Muscle layer of colon (tissue), 2 donors: ENCODE measurements around the gene IMMT.

Experiments
- H3K27ac ChIP-seq: one replicate; pipeline ENCODE4 v1.7.0; 2013; ENCODE audit warnings: low read depth, mild to moderate bottlenecking, low read length, moderate library complexity
- H3K27me3 ChIP-seq, 2 donors: one replicate each; pipeline ENCODE4 v1.7.0; 2013; ENCODE audit warnings: low read length in 2 of 2, mild to moderate bottlenecking in 2 of 2; ENCODE audit not compliant: insufficient read depth in 2 of 2, control insufficient read depth in 1 of 2
- H3K36me3 ChIP-seq: one replicate; pipeline ENCODE4 v1.7.0; 2013; ENCODE audit warnings: mild to moderate bottlenecking, low read length; ENCODE audit not compliant: insufficient read depth
- H3K4me1 ChIP-seq: one replicate; pipeline ENCODE4 v1.7.0; 2013; ENCODE audit warnings: mild to moderate bottlenecking, low read length; ENCODE audit not compliant: insufficient read depth
- H3K4me3 ChIP-seq, 2 donors: one replicate each; pipeline ENCODE4 v1.7.0; 2013; ENCODE audit warnings: low read length in 2 of 2, low read depth in 1 of 2, mild to moderate bottlenecking in 1 of 2, moderate library complexity in 1 of 2
- H3K9ac ChIP-seq: one replicate; pipeline ENCODE4 v1.7.0; 2013; ENCODE audit warnings: low read length
- H3K9me3 ChIP-seq: one replicate; pipeline ENCODE4 v1.7.0; 2013; ENCODE audit warnings: mild to moderate bottlenecking, low read length
- donor health status: abdominal sarcoma.
- donor health status: Adenocarcinoma of cecum.

IMMT gene

DNA sequence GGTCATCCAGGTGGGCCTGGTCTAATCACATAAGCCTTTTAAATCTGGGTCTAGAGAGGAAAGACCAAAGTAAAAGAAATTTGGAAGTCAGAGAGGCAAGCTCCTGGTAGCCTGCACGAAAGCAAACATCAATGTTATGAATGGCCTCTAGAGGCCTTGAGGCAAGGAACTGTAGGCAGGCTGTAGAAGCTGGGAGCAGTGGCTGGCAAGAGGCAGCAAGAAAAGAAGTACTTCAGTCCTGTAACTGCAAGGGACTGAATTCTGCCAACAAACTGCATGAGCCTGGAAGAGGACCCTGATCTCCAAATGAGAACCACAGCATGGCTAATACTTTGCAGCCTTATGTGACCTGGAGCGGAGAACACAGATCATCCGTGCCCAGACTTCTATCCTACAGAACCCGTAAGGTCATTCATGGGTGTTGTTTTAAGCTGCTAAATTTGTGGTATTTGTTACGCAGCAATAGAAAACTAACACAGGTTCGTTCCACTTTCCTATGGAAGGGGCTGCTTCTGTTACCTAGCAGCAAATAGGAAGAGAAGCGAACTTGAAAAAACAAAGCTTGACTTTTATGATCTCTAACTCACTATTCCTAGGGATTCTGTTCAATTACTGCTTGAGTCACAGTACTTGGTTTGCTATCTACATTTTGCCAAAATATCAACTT lies 1.2 kb downstream of the IMMT start:
- no peaks in the 10 kb centered on the region for H3K9me3 ChIP-seq
- H3K4me3 ChIP-seq: peak overlapping the region; percentile 75 to 87
- peak overlapping the region; percentile 31 for H3K9ac ChIP-seq
- H3K4me1 ChIP-seq: peaks cover 25% of the 10 kb centered on the region
- no peaks in the 10 kb centered on the region for H3K27me3 ChIP-seq
- H3K27ac ChIP-seq: peak overlapping the region; percentile 83
- H3K36me3 ChIP-seq: peaks cover 4% of the 10 kb centered on the region

DNA sequence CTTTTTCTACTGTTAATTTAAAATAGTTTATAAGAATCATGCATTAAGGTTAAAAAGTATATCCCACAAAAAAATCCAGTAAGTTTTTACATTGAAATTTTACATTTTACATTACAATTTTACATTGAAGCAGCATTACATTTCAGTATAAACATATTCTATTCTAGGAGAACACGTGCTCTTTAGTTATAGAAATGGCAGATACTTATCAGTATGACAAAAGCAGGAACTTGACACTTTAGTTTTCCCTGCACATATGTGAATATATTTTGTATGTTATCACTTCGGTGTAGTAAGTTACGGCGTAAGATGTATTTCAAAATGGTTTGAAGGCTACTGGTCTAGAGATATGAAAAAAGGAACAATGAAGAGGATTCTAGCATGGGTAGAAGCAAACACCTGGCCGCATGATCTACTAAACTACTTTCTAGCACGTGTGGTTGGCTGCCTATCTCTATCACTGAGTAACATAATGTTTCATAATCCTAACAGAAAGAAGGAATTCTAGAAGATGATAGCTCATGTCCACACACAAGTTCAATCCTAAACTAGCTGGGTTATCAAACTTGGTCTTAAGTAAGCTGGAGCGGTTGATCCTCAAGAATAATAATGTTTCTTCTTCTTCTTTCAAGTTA lies 5.4 kb downstream of the IMMT start:
- Histone ChIP-seq H3K9me3 (no peaks in the 10 kb centered on the region), H3K4me3 (no peak overlapping the region), H3K9ac (no peak overlapping the region), H3K4me1 (peaks cover 43% of the 10 kb centered on the region), H3K36me3 (peaks cover 4% of the 10 kb centered on the region), H3K27me3 (no peaks in the 10 kb centered on the region), H3K27ac (no peak overlapping the region)

DNA sequence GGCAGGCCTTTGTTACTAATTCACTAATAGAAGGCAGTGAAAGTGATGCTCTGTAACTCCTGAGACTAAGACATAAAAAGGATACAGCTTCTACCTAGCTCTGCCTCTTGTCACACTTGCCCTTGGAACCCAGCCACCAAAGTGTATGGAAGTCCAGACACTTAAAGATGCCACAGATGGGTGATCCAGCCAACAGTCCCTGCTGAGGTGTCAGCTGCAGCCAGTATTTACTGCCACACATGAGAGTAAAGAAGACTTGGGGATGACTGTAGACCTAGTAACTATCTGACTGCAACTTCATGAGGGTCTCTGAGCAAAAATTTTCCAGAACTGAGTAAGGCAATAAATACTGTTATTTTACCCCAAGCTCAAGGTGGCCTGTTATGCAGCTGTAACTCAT lies 8.8 kb downstream of the IMMT start:
- H3K4me1 ChIP-seq: peaks cover 25% of the 10 kb centered on the region
- no peak overlapping the region for H3K9ac ChIP-seq
- no peak overlapping the region for H3K4me3 ChIP-seq
- H3K27me3 ChIP-seq: no peaks in the 10 kb centered on the region
- H3K9me3 ChIP-seq: no peaks in the 10 kb centered on the region
- no peak overlapping the region for H3K27ac ChIP-seq
- no peaks in the 10 kb centered on the region for H3K36me3 ChIP-seq

DNA sequence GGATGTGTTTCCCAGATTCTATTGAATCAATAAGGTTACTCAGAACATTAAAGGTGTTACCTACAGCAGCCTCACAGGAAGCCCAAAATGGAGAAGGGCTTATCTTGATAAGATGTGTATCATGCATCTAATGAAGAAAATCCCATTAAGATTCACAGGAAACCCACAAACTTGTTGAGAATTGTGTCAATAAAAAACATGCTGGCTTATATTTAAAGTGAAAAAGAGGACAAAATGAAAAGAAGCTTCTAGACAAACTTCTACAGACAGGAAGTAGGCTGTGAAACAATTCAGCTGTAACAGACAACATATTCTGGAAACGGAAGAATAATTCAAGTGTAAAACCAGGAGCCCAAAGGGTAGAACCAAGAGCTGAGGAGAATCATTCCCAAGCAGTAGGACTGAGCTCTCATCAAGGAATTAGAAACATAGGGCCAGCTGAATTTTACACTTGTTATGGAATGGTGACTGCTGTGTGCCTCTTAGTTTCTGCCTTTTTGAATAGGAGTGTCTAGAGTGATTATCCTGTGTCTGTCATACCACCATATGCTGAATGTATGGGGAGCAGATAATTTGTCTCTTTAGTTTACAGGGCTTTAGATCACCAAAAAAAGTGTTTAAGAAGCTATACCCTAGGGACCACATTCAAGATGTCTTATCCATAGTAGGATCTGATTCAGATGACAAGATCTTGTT lies 9.6 kb downstream of the IMMT start:
- Histone ChIP-seq H3K27me3 (no peaks in the 10 kb centered on the region), H3K36me3 (peaks cover 5% of the 10 kb centered on the region), H3K27ac (no peak overlapping the region), H3K4me3 (no peak overlapping the region), H3K4me1 (peaks cover 25% of the 10 kb centered on the region), H3K9ac (no peak overlapping the region), H3K9me3 (no peaks in the 10 kb centered on the region)

DNA sequence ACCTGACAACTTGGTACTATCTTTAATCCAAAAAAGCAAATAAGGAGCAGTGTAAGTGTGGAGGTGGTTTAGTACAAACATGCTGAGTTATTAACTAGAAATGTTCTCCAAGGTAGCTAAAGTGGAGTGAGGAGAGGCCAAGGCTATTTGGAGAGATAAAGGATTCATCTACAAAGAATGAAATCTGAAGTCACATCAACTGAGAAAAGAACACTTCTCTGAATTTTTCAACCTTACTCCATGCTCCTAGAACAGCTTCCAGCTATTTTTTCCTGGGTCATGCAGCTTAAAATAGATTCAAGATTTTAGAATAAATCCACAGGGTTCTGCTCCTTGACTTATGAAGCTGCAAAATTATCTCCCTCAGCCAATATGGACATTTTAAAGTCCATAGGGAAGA lies 18.7 kb downstream of the IMMT start:
- H3K36me3 ChIP-seq: peaks cover 29% of the 10 kb centered on the region

DNA sequence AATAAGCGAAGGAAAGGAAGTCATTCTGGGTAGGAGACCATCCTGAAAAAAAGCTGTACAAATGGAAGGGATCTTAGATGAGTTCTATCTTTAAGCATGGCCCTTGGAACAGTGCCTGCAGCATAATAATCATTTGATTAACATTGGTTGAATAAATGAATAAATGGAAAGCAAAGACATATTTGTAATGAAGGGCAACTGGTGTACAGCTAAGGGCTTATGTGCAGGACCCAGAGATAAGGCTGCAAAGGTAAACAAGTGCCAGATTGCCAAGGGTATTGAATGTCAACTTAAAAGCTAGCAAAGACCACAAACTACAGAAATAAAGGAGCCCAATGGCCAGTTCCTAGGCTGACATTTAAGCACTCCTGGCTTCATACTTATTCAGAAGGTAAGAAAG lies 19.4 kb downstream of the IMMT start:
- Histone ChIP-seq H3K9me3 (no peaks in the 10 kb centered on the region), H3K27me3 (no peaks in the 10 kb centered on the region), H3K36me3 (peaks cover 31% of the 10 kb centered on the region), H3K9ac (no peak overlapping the region), H3K4me3 (no peak overlapping the region), H3K27ac (no peak overlapping the region), H3K4me1 (no peaks in the 10 kb centered on the region)

More for the DNA sequence above, 18.7 kb downstream of the IMMT start:
- Histone ChIP-seq H3K9ac (no peak overlapping the region), H3K4me1 (no peaks in the 10 kb centered on the region), H3K9me3 (no peaks in the 10 kb centered on the region), H3K27ac (no peak overlapping the region), H3K4me3 (no peak overlapping the region), H3K27me3 (no peaks in the 10 kb centered on the region)

DNA sequence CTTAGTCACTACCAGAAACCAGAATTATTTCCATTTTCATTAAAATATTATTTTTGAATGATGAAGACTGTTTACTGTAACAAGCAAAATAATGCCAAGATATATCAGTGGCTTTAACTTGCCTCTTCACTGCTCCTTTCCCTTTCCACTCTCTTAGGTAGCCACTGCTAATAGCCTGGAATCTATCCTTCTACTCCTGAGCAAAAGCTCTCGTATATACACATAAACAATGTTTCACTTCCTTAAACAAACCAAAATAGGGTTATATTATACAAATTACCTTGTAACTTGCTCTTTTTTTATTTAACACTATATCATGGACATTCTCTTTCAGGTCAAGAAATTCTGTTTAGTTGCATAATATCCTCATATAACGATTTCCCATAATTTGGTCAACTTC lies 20.8 kb downstream of the IMMT start:
- Histone ChIP-seq H3K27me3 (no peaks in the 10 kb centered on the region), H3K9ac (no peak overlapping the region), H3K36me3 (peaks cover 38% of the 10 kb centered on the region), H3K9me3 (no peaks in the 10 kb centered on the region), H3K4me3 (no peak overlapping the region), H3K27ac (no peak overlapping the region), H3K4me1 (no peaks in the 10 kb centered on the region)

DNA sequence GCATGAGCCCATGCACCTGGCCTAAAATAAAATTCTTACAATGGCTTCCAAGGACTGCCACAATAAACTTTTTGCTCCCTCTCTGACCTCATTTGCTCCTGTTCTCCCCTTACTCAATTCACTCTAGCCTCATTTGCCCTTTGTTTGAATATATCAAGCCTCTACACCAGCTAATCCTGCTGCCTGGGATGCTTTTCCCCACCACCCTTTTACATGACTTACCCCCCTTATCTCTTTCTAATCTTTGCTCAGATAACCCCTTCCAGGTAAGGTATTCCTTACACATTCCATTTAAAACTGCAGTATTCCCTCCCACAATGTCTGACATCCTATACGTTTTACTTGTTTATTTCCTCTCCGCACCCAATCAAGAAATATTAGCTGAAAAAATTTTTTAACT lies 22.7 kb downstream of the IMMT start:
- Histone ChIP-seq H3K4me3 (no peak overlapping the region), H3K4me1 (no peaks in the 10 kb centered on the region), H3K27me3 (no peaks in the 10 kb centered on the region), H3K36me3 (peaks cover 40% of the 10 kb centered on the region), H3K27ac (no peak overlapping the region), H3K9ac (no peak overlapping the region), H3K9me3 (no peaks in the 10 kb centered on the region)

DNA sequence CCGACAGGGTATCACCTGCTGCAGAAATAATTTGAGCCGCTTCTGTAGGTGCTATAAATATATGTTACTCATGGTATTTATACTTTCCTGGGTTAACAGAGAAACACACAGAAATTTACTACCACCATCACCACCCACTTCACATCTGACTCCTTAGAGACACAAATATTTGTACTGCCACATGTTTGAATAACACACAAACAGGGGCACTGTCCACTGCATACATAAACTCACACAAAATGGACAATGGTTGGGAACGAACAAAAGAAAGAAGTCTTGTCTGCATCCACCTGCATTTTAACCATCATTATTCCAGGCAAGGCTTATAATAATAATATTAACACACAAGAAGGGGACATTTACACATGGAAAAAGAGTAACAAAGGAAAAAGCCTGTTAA lies 24.0 kb downstream of the IMMT start:
- H3K9ac ChIP-seq: no peak overlapping the region
- no peaks in the 10 kb centered on the region for H3K27me3 ChIP-seq
- H3K9me3 ChIP-seq: no peaks in the 10 kb centered on the region
- H3K36me3 ChIP-seq: peaks cover 36% of the 10 kb centered on the region
- H3K4me1 ChIP-seq: no peaks in the 10 kb centered on the region
- H3K4me3 ChIP-seq: no peak overlapping the region
- no peak overlapping the region for H3K27ac ChIP-seq

DNA sequence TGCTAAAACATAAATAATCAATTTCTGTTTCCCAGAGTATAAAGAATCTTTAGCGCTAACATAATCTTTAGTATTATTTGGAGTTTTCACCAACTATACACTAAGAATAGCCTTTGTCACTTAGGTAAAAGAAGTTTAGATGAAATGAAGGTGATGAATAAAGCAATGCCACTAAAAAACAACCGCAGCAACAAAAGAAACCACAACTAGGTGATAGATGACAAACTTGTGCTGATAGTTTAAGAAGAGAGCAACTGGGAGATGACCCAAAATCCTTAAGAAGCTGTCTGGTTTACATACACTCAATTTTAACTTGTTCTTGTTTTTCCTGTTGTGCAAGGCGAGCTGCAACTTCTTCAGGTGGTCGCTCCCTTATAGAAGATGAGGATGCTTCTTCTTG lies 24.8 kb downstream of the IMMT start:
- no peak overlapping the region for H3K4me3 ChIP-seq
- no peak overlapping the region for H3K27ac ChIP-seq
- no peaks in the 10 kb centered on the region for H3K4me1 ChIP-seq
- no peak overlapping the region for H3K9ac ChIP-seq
- no peaks in the 10 kb centered on the region for H3K27me3 ChIP-seq
- peaks cover 43% of the 10 kb centered on the region for H3K36me3 ChIP-seq
- H3K9me3 ChIP-seq: no peaks in the 10 kb centered on the region

DNA sequence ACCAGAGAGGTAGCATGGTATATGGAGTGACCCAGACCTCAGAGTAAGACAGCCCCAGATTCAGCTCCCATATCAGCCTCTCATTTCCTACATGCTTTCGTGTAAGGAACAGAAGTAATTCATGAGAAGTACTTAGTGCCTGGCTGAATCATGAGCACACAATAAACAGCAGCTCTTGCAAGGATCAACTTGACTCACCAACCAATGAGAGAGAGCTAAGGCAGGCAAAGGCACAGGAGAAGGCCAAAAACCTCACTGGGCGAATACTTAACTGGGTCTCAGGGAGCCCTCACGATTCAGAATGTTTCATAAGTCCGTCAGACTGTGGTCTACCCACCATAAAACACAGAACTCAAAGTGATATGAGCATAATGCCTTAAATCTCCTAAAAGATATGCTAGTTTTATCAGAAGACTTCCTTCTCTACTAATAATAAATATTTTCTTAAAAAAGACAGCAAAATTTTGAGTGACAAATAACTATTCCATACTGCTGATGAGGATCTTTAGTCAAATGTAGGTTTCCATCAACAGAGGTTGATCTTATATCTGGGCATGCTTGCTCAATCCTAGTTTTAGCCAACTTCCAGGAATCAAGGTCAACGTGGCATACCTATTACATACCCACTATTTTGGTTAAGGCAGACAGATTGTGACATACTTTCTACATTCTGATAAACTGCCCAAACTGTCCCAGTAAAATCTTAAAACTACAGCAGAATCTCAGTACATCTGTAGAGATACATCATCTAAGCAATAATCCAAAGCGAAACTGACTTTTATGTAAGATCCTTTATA lies 34.9 kb downstream of the IMMT start:
- Histone ChIP-seq H3K36me3 (peaks cover 45% of the 10 kb centered on the region), H3K9ac (no peak overlapping the region), H3K9me3 (no peaks in the 10 kb centered on the region), H3K4me1 (no peaks in the 10 kb centered on the region), H3K4me3 (no peak overlapping the region), H3K27ac (no peak overlapping the region), H3K27me3 (no peaks in the 10 kb centered on the region)
